A549 (cell line): ENCODE data around the gene PGF. TPM values are rescaled to one million over a fixed set of nuclear protein-coding genes. Genes with fewer than 3 reads are reported as not detected.

Experiments used
- ATAC-seq, 2 experiments: fragments of 200-7000 bp in 1 of 2; fragments of >200 bp in 1 of 2; cut with Nextera tagmentation in 1 of 2; cut with Tn5 transposase in 1 of 2; 3 replicates each; pipeline versions ENCODE4 v1.8.0 to v1.9.1; 2018 to 2020; ENCODE audit warnings: mild to moderate bottlenecking in 1 of 2, moderate library complexity in 1 of 2
- CTCF ChIA-PET: fragments of 300-600 bp; sonication (Branson Sonifier 250); formaldehyde crosslinking; extraction: SDS; loops from one replicate; lab custom pipeline; 2021; ENCODE audit warnings: antibody characterized with exemption, inconsistent platforms; lab: Yijun Ruan, JAX
- POLR2A ChIA-PET: fragments of 350-600 bp; formaldehyde crosslinking; extraction: SDS; loops from one replicate; lab custom pipeline; 2021; ENCODE audit warnings: antibody characterized with exemption, inconsistent platforms; lab: Yijun Ruan, JAX
- DNase-seq, 2 experiments: peaks; one replicate each; pipeline versions ENCODE4 v3.0.0 to v3.0.0-alpha.2; 2011 to 2016; ENCODE audit warnings: low read depth in 1 of 2, low spot score in 1 of 2
- FAIRE-seq: peaks from 2 replicates; lab custom pipeline; 2011; peaks lifted over from hg19 to GRCh38; lab: Jason Lieb, UNC
- H3K27ac ChIP-seq, 2 experiments: fragments of >200 bp; sonication (Bioruptor Twin); formaldehyde crosslinking; 3 replicates each; pipeline ENCODE4 v1.5.1; 2016 to 2017
- H3K4me1 ChIP-seq: fragments of >200 bp; sonication (Bioruptor Twin); formaldehyde crosslinking; 3 replicates; pipeline ENCODE4 v1.6.1; 2016
- H3K4me2 ChIP-seq: fragments of >200 bp; sonication (Bioruptor Twin); formaldehyde crosslinking; 3 replicates; pipeline ENCODE4 v1.6.1; 2016
- H3K4me3 ChIP-seq: fragments of >200 bp; sonication (Bioruptor Twin); formaldehyde crosslinking; 3 replicates; pipeline ENCODE4 v1.5.1; 2016
- H3K9me3 ChIP-seq: fragments of >200 bp; sonication (Bioruptor Twin); formaldehyde crosslinking; 3 replicates; pipeline ENCODE4 v1.6.1; 2016
- BCL3 ChIP-seq: fragments of >200 bp; sonication (Bioruptor Twin); formaldehyde crosslinking; IDR thresholded peaks from 3 replicates; pipeline ENCODE4 v1.6.1; 2016
- BHLHE40 ChIP-seq: IDR thresholded peaks from 2 replicates; pipeline ENCODE4 v1.6.1; 2012; ENCODE audit warnings: low read depth, low read length, inconsistent platforms
- CHD2 ChIP-seq: fragments of 150-350 bp; IDR thresholded peaks from 2 replicates; pipeline ENCODE4 v1.6.1; 2014; ENCODE audit warnings: low read length; ENCODE audit not compliant: partially characterized antibody
- EHMT2 ChIP-seq: fragments of 200-600 bp; sonication (generic); IDR thresholded peaks from 2 replicates; pipeline ENCODE4 v1.6.1; 2016; ENCODE audit warnings: antibody characterized with exemption, low read depth, mild to moderate bottlenecking, moderate library complexity
- ELK1 ChIP-seq: fragments of 150-350 bp; IDR thresholded peaks from 2 replicates; pipeline ENCODE4 v1.6.1; 2014; ENCODE audit warnings: low read depth, mild to moderate bottlenecking, low read length
- FOSB ChIP-seq: fragments of 250-450 bp; sonication (Bioruptor Pico); IDR thresholded peaks from 2 replicates; pipeline ENCODE4 v1.5.0; 2020; ENCODE audit warnings: mild to moderate bottlenecking, moderate library complexity
- GATA3 ChIP-seq: IDR thresholded peaks from 2 replicates; pipeline ENCODE4 v1.6.1; 2012; ENCODE audit warnings: borderline replicate concordance
- HEYL ChIP-seq: fragments of 250-450 bp; sonication (Bioruptor Pico); IDR thresholded peaks from 2 replicates; pipeline ENCODE4 v1.8.0; 2021; ENCODE audit warnings: mild to moderate bottlenecking, moderate library complexity
- HMGXB4 ChIP-seq: fragments of 250-450 bp; sonication (Bioruptor Pico); IDR thresholded peaks from 2 replicates; pipeline ENCODE4 v1.5.0; 2021; ENCODE audit warnings: mild to moderate bottlenecking, moderate library complexity, borderline replicate concordance
- HOXB5 ChIP-seq: fragments of 250-450 bp; sonication (Bioruptor Pico); IDR thresholded peaks from 2 replicates; pipeline ENCODE4 v1.5.0; 2020; ENCODE audit warnings: mild to moderate bottlenecking, moderate library complexity
- JUNB ChIP-seq: fragments of >200 bp; sonication (Bioruptor Twin); formaldehyde crosslinking; IDR thresholded peaks from 2 replicates; pipeline ENCODE4 v1.6.1; 2016
- KDM5A ChIP-seq: fragments of 200-600 bp; sonication (generic); IDR thresholded peaks from 2 replicates; pipeline ENCODE4 v1.6.1; 2016; ENCODE audit warnings: antibody characterized with exemption, mild to moderate bottlenecking
- MAFK ChIP-seq: fragments of 450-650 bp; IDR thresholded peaks from 2 replicates; pipeline ENCODE4 v1.6.1; 2014; ENCODE audit not compliant: partially characterized antibody
- NPAS2 ChIP-seq: fragments of 250-450 bp; sonication (Bioruptor Pico); IDR thresholded peaks from 2 replicates; pipeline ENCODE4 v1.8.0; 2022; ENCODE audit warnings: mild to moderate bottlenecking, moderate library complexity, borderline replicate concordance
- NR3C1 ChIP-seq: fragments of >200 bp; sonication (Bioruptor Twin); formaldehyde crosslinking; IDR thresholded peaks from 3 replicates; pipeline ENCODE4 v1.6.1; 2017
- POLR2AphosphoS2 ChIP-seq: conservative IDR thresholded peaks from 2 replicates; pipeline ENCODE4 v1.6.1; 2012; ENCODE audit warnings: low read length, improper control_type of control experiment, inconsistent platforms
- USF2 ChIP-seq: fragments of 450-650 bp; IDR thresholded peaks from 2 replicates; pipeline ENCODE4 v1.6.1; 2014; ENCODE audit warnings: antibody characterized with exemption
- WGBS: methylation state at CpG from one replicate; pipeline ENCODE4 v1.1.6; 2017; ENCODE audit errors: missing lambda C conversion rate; 5-methylcytosine and 5-hydroxymethylcytosine counted together
- polyA plus RNA-seq, 4 experiments: library from polyadenylated mRNA; depleted of rRNA in 3 of 4; stranded (reverse); fragments of >200 nt; fragmentation: RNase III in 1 of 4; extraction: RNeasy Plus Mini Kit Qiagen cat#74134 plus additional on column Dnase treatment in 1 of 4; gene quantifications; 2 replicates in 3 of 4; 3 replicates in 1 of 4; pipeline ENCODE4 v1.2.3, GENCODE V29; 2011 to 2017
- TF ChIP-seq, protein P1 (sequence below): fragments of 200-600 bp; sonication (generic); IDR thresholded peaks from 2 replicates; pipeline ENCODE4 v1.6.1; 2016; ENCODE audit warnings: antibody characterized with exemption, mild to moderate bottlenecking, moderate library complexity

The PGF gene
- polyA plus RNA-seq, 2 of the 4 experiments (the other 2 are of a cell fraction) = 0.63 to 1.1 TPM

GRCh38 chr14:74950795-74951442 is 4.5 kb downstream of the PGF start (continued):
- TF ChIP-seq HMGXB4 = no peak
- TF ChIP-seq GATA3 = no peak
- TF ChIP-seq NR3C1 = no peak
- no peak for TF ChIP-seq EHMT2

DNA sequence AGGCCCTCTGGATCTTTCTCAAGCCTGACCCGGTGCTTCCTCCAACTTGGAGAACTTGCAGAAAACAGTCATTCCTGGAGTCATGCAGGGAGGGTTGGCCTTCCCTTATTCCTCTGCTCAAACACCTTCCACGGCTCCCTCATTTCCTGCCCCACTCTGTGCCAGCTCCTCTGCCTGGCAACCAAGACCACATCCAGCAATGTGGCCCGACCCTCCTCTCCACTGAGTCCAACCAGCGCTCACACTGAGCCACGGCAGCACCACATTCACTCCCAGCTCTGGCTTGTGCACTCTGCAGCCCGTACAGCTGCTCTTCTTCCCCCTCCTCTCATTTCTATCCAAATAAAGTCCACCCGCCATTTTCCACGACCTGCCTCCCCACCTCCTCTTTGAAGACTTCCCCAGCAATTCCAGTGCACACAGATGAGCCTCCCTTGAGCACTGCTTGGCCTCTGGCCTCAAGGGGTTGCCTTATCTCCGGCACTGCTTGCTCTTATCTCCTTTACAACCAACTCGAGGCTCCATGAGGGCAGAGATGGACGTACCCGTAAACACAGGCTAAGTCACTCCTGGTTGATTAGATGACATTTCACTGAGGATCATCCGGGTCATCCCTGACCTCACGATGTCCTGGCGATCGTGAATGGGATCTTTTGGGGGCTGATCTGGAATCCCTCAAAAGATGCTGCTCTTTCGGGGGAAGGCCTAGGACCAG is 5.4 kb downstream of the PGF start:
- H3K4me2 ChIP-seq = no peak overlapping the region
- ChIA-PET CTCF (interaction anchor here (0.9 to 5.4 kb wide), 6 partner anchors 10 to 138 kb away, joined by 3 to 62 read pairs (median 4); no protein-coding TSS in a partner anchor), POLR2A (no interaction called here)
- 84% methylated on average over 17 of the region's 17 CpGs for whole genome bisulfite sequencing
- DNase-seq (no peak), ATAC-seq (no peak), FAIRE-seq (no peak)
- no peak for TF ChIP-seq FOSB (CRISPR knock-in tag)
- TF ChIP-seq USF2 = no peak
- H3K9me3 ChIP-seq = no peaks in the 10 kb centered on the region
- H3K27ac ChIP-seq = no peak overlapping the region
- no peak overlapping the region for H3K4me3 ChIP-seq
- H3K4me1 ChIP-seq = peaks cover 21% of the 10 kb centered on the region

GRCh38 chr14:74949191-74949601 is 6.2 kb downstream of the PGF start:
- 91% methylated on average over 16 of the region's 16 CpGs for WGBS
- ChIA-PET CTCF (interaction anchor here (0.9 to 5.4 kb wide), 8 partner anchors 10 to 139 kb away, joined by 3 to 62 read pairs (median 5); no protein-coding TSS in a partner anchor), POLR2A (no interaction called here)

More at GRCh38 chr14:74949191-74949601, 6.2 kb downstream of the PGF start:
- ATAC-seq (no peak), FAIRE-seq (no peak), DNase-seq (no peak)
- H3K4me3 ChIP-seq = no peak overlapping the region
- H3K9me3 ChIP-seq = no peaks in the 10 kb centered on the region
- no peak overlapping the region for H3K4me2 ChIP-seq
- no peak overlapping the region for H3K27ac ChIP-seq
- no peak for TF ChIP-seq ELK1
- TF ChIP-seq MAFK = no peak
- TF ChIP-seq POLR2AphosphoS2 = no peak
- no peak for TF ChIP-seq JUNB
- no peak for TF ChIP-seq NPAS2
- TF ChIP-seq HOXB5 (CRISPR knock-in tag) = no peak
- TF ChIP-seq, protein P1, sequence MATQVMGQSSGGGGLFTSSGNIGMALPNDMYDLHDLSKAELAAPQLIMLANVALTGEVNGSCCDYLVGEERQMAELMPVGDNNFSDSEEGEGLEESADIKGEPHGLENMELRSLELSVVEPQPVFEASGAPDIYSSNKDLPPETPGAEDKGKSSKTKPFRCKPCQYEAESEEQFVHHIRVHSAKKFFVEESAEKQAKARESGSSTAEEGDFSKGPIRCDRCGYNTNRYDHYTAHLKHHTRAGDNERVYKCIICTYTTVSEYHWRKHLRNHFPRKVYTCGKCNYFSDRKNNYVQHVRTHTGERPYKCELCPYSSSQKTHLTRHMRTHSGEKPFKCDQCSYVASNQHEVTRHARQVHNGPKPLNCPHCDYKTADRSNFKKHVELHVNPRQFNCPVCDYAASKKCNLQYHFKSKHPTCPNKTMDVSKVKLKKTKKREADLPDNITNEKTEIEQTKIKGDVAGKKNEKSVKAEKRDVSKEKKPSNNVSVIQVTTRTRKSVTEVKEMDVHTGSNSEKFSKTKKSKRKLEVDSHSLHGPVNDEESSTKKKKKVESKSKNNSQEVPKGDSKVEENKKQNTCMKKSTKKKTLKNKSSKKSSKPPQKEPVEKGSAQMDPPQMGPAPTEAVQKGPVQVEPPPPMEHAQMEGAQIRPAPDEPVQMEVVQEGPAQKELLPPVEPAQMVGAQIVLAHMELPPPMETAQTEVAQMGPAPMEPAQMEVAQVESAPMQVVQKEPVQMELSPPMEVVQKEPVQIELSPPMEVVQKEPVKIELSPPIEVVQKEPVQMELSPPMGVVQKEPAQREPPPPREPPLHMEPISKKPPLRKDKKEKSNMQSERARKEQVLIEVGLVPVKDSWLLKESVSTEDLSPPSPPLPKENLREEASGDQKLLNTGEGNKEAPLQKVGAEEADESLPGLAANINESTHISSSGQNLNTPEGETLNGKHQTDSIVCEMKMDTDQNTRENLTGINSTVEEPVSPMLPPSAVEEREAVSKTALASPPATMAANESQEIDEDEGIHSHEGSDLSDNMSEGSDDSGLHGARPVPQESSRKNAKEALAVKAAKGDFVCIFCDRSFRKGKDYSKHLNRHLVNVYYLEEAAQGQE = no peak
- no peak for TF ChIP-seq BHLHE40
- TF ChIP-seq KDM5A = no peak
- no peak for TF ChIP-seq HEYL
- no peak for TF ChIP-seq CHD2
- no peak for TF ChIP-seq BCL3
- peaks cover 21% of the 10 kb centered on the region for H3K4me1 ChIP-seq
